Heart left ventricle (tissue), 13 donors: ENCODE measurements around the gene GC.

Experiments
- CTCF ChIP-seq, 12 donors: fragments of 200-600 bp; sonication (generic) in 4 of 12; IDR thresholded peaks; one replicate each; pipeline versions ENCODE4 v1.5.0 to v1.8.0; 2018 to 2022; ENCODE audit warnings: antibody characterized with exemption in 12 of 12, mild to moderate bottlenecking in 5 of 12
- POLR2A ChIP-seq, 2 donors: fragments of 450-650 bp; IDR thresholded peaks; one replicate each; pipeline ENCODE4 v1.6.1; 2017; ENCODE audit warnings: antibody characterized with exemption in 2 of 2, mild to moderate bottlenecking in 2 of 2, moderate library complexity in 2 of 2
- donor health status: ischemic (EF 13 %, LVEDD 7.1; RV severe dilation, severe dysfunction).
- donor health status: DM: no; HTN: yes; CAD: no.
- donor health status: DM: no; HTN: no; CAD: no.
- donor health status: ischemic (EF 25% LVEDD 6.9; RV normal size, moderate dysfunction).
- donor health status: ischemic (EF 25% LVEDD 5.7; RV mildly dilated, moderate dysfunction).
- donor health status: ischemic (EF 35%, LVEDD 5.7; RV mildly dilated, moderate dysfunction).
- donor health status: nonischemic (EF 11% LVEDD 7.7; RV severe dilation, severe dysfunction).
- donor health status: DM: yes; HTN: yes; CAD: no.
- donor health status: PGD.
- donor health status: ischemic (EF 29% LVEDD 5.4; RV normal size, mild dysfunction).
- donor health status: nonischemic (EF 23%, LVEDD 6.1; RV moderate dilation, normal function).

DNA sequence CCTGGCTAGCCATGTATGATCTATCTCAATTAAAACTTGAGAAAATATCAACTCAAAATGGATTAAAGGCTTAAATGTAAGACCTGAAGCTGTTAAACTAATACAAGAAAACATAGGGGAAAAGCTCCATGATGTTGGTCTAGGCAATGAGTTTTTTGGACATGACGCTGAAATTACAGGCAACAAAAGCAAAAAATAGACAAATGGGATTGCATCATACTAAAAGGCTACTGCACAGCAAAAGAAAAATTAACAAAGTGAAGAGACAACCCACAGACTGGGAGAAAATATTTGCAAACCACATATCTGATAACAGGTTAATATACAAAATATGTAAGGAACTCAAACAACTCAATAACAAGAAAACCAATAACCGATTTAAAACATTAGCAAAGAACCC, 8.4 kb downstream of the GC start:
- no peak for TF ChIP-seq CTCF (IDR thresholded peaks at IDR 0.05)
- TF ChIP-seq POLR2A (IDR thresholded peaks at IDR 0.05): no peak
